Stomach (tissue), 9 donors: ENCODE data around the gene ARID5B. TPM values are rescaled to one million over a fixed set of nuclear protein-coding genes. Genes with fewer than 3 reads are reported as not detected.
A peak's percentile ranks its signal among the peaks of the same experiment; 100 is the strongest.

Experiments used
- DNase-seq, 2 donors: peaks; one replicate each; pipeline versions ENCODE4 v3.0.0 to v3.0.0-alpha.2; 2013 to 2019
- H3K27ac ChIP-seq, 5 donors: fragments of 200-600 bp in 4 of 5; sonication (generic) in 4 of 5; one replicate each; pipeline ENCODE4 v1.5.1; 2013 to 2019; ENCODE audit warnings: mild to moderate bottlenecking in 1 of 5, moderate library complexity in 1 of 5
- H3K27me3 ChIP-seq, 3 donors: fragments of 200-600 bp; sonication (generic); one replicate each; pipeline ENCODE4 v1.5.1; 2017 to 2019; ENCODE audit warnings: mixed run types in 1 of 3
- H3K36me3 ChIP-seq, 4 donors: fragments of 200-600 bp; sonication (generic); 1 replicate in 3 of 4; 2 replicates in 1 of 4; pipeline ENCODE4 v1.5.1; 2016 to 2019
- H3K4me1 ChIP-seq, 4 donors: fragments of 200-600 bp; sonication (generic); one replicate each; pipeline ENCODE4 v1.5.1; 2016 to 2019
- H3K4me3 ChIP-seq, 4 donors: fragments of 200-600 bp; sonication (generic) in 3 of 4; one replicate each; pipeline ENCODE4 v1.5.1; 2016 to 2019; ENCODE audit warnings: mild to moderate bottlenecking in 1 of 4
- H3K9me3 ChIP-seq, 4 donors: fragments of 200-600 bp; sonication (generic); one replicate each; pipeline ENCODE4 v1.5.1; 2016 to 2019
- CTCF ChIP-seq, 7 experiments: fragments of 450-650 bp in 4 of 7; fragments of 200-600 bp in 3 of 7; sonication (generic) in 3 of 7; IDR thresholded peaks; one replicate each; pipeline ENCODE4 v1.5.1; 2016 to 2019; ENCODE audit warnings: antibody characterized with exemption in 7 of 7, control low read depth in 2 of 7, mild to moderate bottlenecking in 1 of 7
- EP300 ChIP-seq: sonication (generic); formaldehyde crosslinking; IDR thresholded peaks from one replicate; pipeline ENCODE4 v1.6.1; 2017; ENCODE audit warnings: antibody characterized with exemption
- POLR2A ChIP-seq, 4 donors: fragments of 450-650 bp; IDR thresholded peaks; one replicate each; pipeline ENCODE4 v1.6.1; 2016; ENCODE audit warnings: antibody characterized with exemption in 4 of 4, control low read depth in 2 of 4, mild to moderate bottlenecking in 1 of 4, moderate library complexity in 1 of 4
- POLR2AphosphoS5 ChIP-seq, 3 donors: sonication (generic); formaldehyde crosslinking; IDR thresholded peaks; one replicate each; pipeline ENCODE4 v1.6.1; 2016; ENCODE audit warnings: antibody characterized with exemption in 3 of 3
- whole genome bisulfite sequencing, 5 donors: extraction: QIAGEN DNeasy Blood & Tissue Kit in 3 of 5; methylation state at CpG; one replicate each; pipeline versions ENCODE4 v1.1.5 to v1.1.7; 2013 to 2018; 5-methylcytosine and 5-hydroxymethylcytosine counted together
- intact Hi-C: fragments of 100-400 bp; cut with DNase I; formaldehyde crosslinking; loops from one replicate; pipeline ENCODE4 v1.15.1; 2023; ENCODE audit warnings: low total_unique reads
- polyA plus RNA-seq, 3 donors: library from polyadenylated mRNA; stranded (reverse); fragments of 200-250 nt; gene quantifications; one replicate each; pipeline ENCODE4 v1.2.3, GENCODE V29; 2013
- total RNA-seq, 5 donors: library from RNA; depleted of rRNA; stranded (reverse); fragments of >200 nt; gene quantifications; one replicate each; pipeline versions ENCODE4 v1.1.0 to v1.2.3, GENCODE V29; 2014 to 2016
- donor health status: healthy with polysubstance abuse.
- donor health status: Bipolar disorder and iron deficiency.
- donor health status: healthy.

ARID5B gene
- total and polyA plus RNA-seq, 8 donors: 5.4 to 64.2 (median 11.9) TPM

- Histone ChIP-seq H3K4me1 (peaks cover 32 to 50% (median 38%) of the 10 kb centered on the region in 4 donors), H3K36me3 (peaks cover 0 to 10% (median 4%) of the 10 kb centered on the region in 4 donors), H3K9me3 (no peaks in the 10 kb centered on the region), H3K27ac (no peak overlapping the region), H3K4me3 (no peak overlapping the region), H3K27me3 (no peaks in the 10 kb centered on the region)
- intact Hi-C loops: no loop called here
- no peak for TF ChIP-seq POLR2A (IDR thresholded peaks at IDR 0.05)
- no peak for TF ChIP-seq CTCF (IDR thresholded peaks at IDR 0.05)
- TF ChIP-seq EP300: no peak
- no peak for TF ChIP-seq POLR2AphosphoS5 (IDR thresholded peaks at IDR 0.05)
- no peak for DNase-seq
- WGBS, 5 donors: 96 to 98% (median 98%) methylated on average over 3 of the region's 3 CpGs
Measured at GRCh38 chr10:62014510-62014909, 113.0 kb downstream of the ARID5B start.

GRCh38 chr10:62015994-62016393, 114.5 kb downstream of the ARID5B start:
- intact Hi-C loops: no loop called here
- 49 to 72% (median 62%) methylated on average over 6 of the region's 6 CpGs for whole genome bisulfite sequencing, 5 donors
- H3K27ac ChIP-seq: peak overlapping the region in 2 of 5 donors; percentile 66 to 76
- peaks cover 29 to 53% (median 39%) of the 10 kb centered on the region in 4 donors for H3K4me1 ChIP-seq
- no peaks in the 10 kb centered on the region for H3K27me3 ChIP-seq
- TF ChIP-seq EP300 (no peak), CTCF (IDR thresholded peaks at IDR 0.05) (no peak), POLR2AphosphoS5 (IDR thresholded peaks at IDR 0.05) (no peak), POLR2A (IDR thresholded peaks at IDR 0.05) (no peak)
- peak in 1 of 2 donors; percentile 83 for DNase-seq
- peaks cover 0 to 10% (median 4%) of the 10 kb centered on the region in 4 donors for H3K36me3 ChIP-seq
- H3K4me3 ChIP-seq: no peak overlapping the region
- no peaks in the 10 kb centered on the region for H3K9me3 ChIP-seq

GRCh38 chr10:62016623-62017490, 115.4 kb downstream of the ARID5B start:
- Histone ChIP-seq H3K9me3 (no peaks in the 10 kb centered on the region), H3K36me3 (peaks cover 0 to 10% (median 4%) of the 10 kb centered on the region in 4 donors), H3K27me3 (no peaks in the 10 kb centered on the region), H3K4me1 (peaks cover 29 to 62% (median 45%) of the 10 kb centered on the region in 4 donors), H3K27ac (peak overlapping the region; percentile 20 to 76 (median 63)), H3K4me3 (no peak overlapping the region)
- intact Hi-C loops: no loop called here
- no peak for DNase-seq
- WGBS, 5 donors: 54 to 67% (median 60%) methylated on average over 10 of the region's 10 CpGs
- no peak for TF ChIP-seq POLR2A (IDR thresholded peaks at IDR 0.05)
- TF ChIP-seq EP300: no peak
- TF ChIP-seq POLR2AphosphoS5 (IDR thresholded peaks at IDR 0.05): no peak
- TF ChIP-seq CTCF (IDR thresholded peaks at IDR 0.05): no peak

GRCh38 chr10:62017491-62017870, 116.0 kb downstream of the ARID5B start:
- intact Hi-C loops: no loop called here
- H3K27me3 ChIP-seq: no peaks in the 10 kb centered on the region
- H3K27ac ChIP-seq: peak overlapping the region in 4 of 5 donors; percentile 31 to 76 (median 64)
- H3K4me3 ChIP-seq: no peak overlapping the region
- peaks cover 35 to 68% (median 51%) of the 10 kb centered on the region in 4 donors for H3K4me1 ChIP-seq
- no peaks in the 10 kb centered on the region for H3K9me3 ChIP-seq
- DNase-seq: no peak
- TF ChIP-seq POLR2A (IDR thresholded peaks at IDR 0.05) (no peak), CTCF (IDR thresholded peaks at IDR 0.05) (no peak), EP300 (no peak), POLR2AphosphoS5 (IDR thresholded peaks at IDR 0.05) (no peak)
- peaks cover 0 to 5% (median 3%) of the 10 kb centered on the region in 4 donors for H3K36me3 ChIP-seq
